ENCODE data around the gene CTBP2. TPM values are rescaled to one million over a fixed set of nuclear protein-coding genes. Genes with fewer than 3 reads are reported as not detected.

Gene CTBP2
- total RNA-seq, 1 experiment from 2014 or later: 191 TPM

GRCh38 chr10:125006921-125007426 lies 153.4 kb downstream of the CTBP2 start:
- peak overlapping the region; percentile 84 for H3K27ac Mint-ChIP-seq
- ChIA-PET POLR2A (no interaction called here), CTCF (interaction anchor here (0.8 to 3.9 kb wide), 4 partner anchors 14 to 55 kb away, joined by 3 to 15 read pairs (median 9); no protein-coding TSS in a partner anchor)
- TF ChIP-seq PREB (CRISPR knock-in tag; IDR thresholded peaks at IDR 0.05; ENCODE audit: borderline replicate concordance) (no peak), NFATC4 (CRISPR knock-in tag; IDR thresholded peaks at IDR 0.05) (no peak), ZNF317 (CRISPR knock-in tag; IDR thresholded peaks at IDR 0.05; ENCODE audit: borderline replicate concordance, low read depth) (no peak), ESRRA (CRISPR knock-in tag; IDR thresholded peaks at IDR 0.05; ENCODE audit: borderline replicate concordance) (no peak), KAT7 (CRISPR knock-in tag; IDR thresholded peaks at IDR 0.05; ENCODE audit: borderline replicate concordance) (no peak), ZNF263 (CRISPR knock-in tag; IDR thresholded peaks at IDR 0.05; ENCODE audit: low read depth) (no peak), ZNF232 (CRISPR knock-in tag; IDR thresholded peaks at IDR 0.05) (no peak), MLX (CRISPR knock-in tag; IDR thresholded peaks at IDR 0.05) (no peak), ZMAT4 (CRISPR knock-in tag; IDR thresholded peaks at IDR 0.05) (no peak), ZNF532 (CRISPR knock-in tag; IDR thresholded peaks at IDR 0.05; ENCODE audit: borderline replicate concordance) (no peak), ETV6 (CRISPR knock-in tag; IDR thresholded peaks at IDR 0.05) (no peak), ATF6 (CRISPR knock-in tag; IDR thresholded peaks at IDR 0.05) (no peak)
- peaks cover 38% of the 10 kb centered on the region for H3K4me1 Mint-ChIP-seq
- H3K9me3 Mint-ChIP-seq: no peaks in the 10 kb centered on the region
- H3K4me3 Mint-ChIP-seq: no peak overlapping the region
- peaks cover 16% of the 10 kb centered on the region for H3K36me3 Mint-ChIP-seq
- no peak for ATAC-seq
- no peak for DNase-seq (ENCODE audit: low spot score)
- no peaks in the 10 kb centered on the region for H3K27me3 Mint-ChIP-seq (ENCODE audit: low read depth)

- ATAC-seq (no peak), DNase-seq (ENCODE audit: low spot score) (peak; percentile 5)
- Mint-ChIP-seq H3K27me3 (ENCODE audit: low read depth) (no peaks in the 10 kb centered on the region), H3K36me3 (peaks cover 14% of the 10 kb centered on the region), H3K9me3 (no peaks in the 10 kb centered on the region), H3K4me3 (no peak overlapping the region), H3K27ac (peak overlapping the region; percentile 61; the same call in 1 of the 2 replicates), H3K4me1 (peaks cover 32% of the 10 kb centered on the region)
- TF ChIP-seq FOXP1 (CRISPR knock-in tag; IDR thresholded peaks at IDR 0.05; ENCODE audit: borderline replicate concordance) (no peak), ZBTB43 (CRISPR knock-in tag; IDR thresholded peaks at IDR 0.05) (no peak), JUN (CRISPR knock-in tag; IDR thresholded peaks at IDR 0.05) (no peak), EMX1 (CRISPR knock-in tag; IDR thresholded peaks at IDR 0.05) (no peak), ZMAT4 (CRISPR knock-in tag; IDR thresholded peaks at IDR 0.05) (no peak), USF2 (CRISPR knock-in tag; IDR thresholded peaks at IDR 0.05) (no peak), NFYB (CRISPR knock-in tag; conservative IDR thresholded peaks at IDR 0.05; ENCODE audit: low read depth) (no peak), ETV6 (CRISPR knock-in tag; IDR thresholded peaks at IDR 0.05) (no peak), ZNF671 (CRISPR knock-in tag; IDR thresholded peaks at IDR 0.05) (no peak), CREB1 (CRISPR knock-in tag; IDR thresholded peaks at IDR 0.05) (no peak)
- ChIA-PET POLR2A (no interaction called here), CTCF (interaction anchor here (1.3 to 3.9 kb wide), 2 partner anchors 13 to 42 kb away, joined by 8 to 15 read pairs; no protein-coding TSS in a partner anchor)
These were observed 154.1 kb downstream of the CTBP2 start for GRCh38 chr10:125006188-125006680.

All from WTC11 (cell line).